Lung (tissue), 12 donors: ENCODE results near the gene HLX. TPM values are rescaled to one million over a fixed set of nuclear protein-coding genes. Genes with fewer than 3 reads are reported as not detected.

Experiments used
- ATAC-seq: fragments of 200-7000 bp; cut with Tn5 transposase; one replicate; pipeline ENCODE4 v1.9.1; 2020; ENCODE audit warnings: moderate number of reproducible peaks; ENCODE audit not compliant: insufficient read depth, low FRiP score
- DNase-seq, 3 donors: peaks; one replicate each; pipeline ENCODE4 v3.0.0-alpha.2; 2013 to 2017
- H3K27ac ChIP-seq, 2 donors: one replicate each; pipeline ENCODE4 v1.5.1; 2013; ENCODE audit warnings: mild to moderate bottlenecking in 2 of 2, moderate library complexity in 2 of 2, control low read depth in 1 of 2, inconsistent platforms in 1 of 2, low read depth in 1 of 2, low read length in 1 of 2
- H3K27me3 ChIP-seq, 3 donors: one replicate each; pipeline ENCODE4 v1.5.1; 2013; ENCODE audit warnings: low read length in 2 of 3; ENCODE audit not compliant: control insufficient read depth in 3 of 3, insufficient read depth in 3 of 3
- H3K36me3 ChIP-seq, 4 donors: one replicate each; pipeline ENCODE4 v1.5.1; 2013; ENCODE audit warnings: low read length in 4 of 4, mild to moderate bottlenecking in 1 of 4, moderate library complexity in 1 of 4; ENCODE audit not compliant: control insufficient read depth in 4 of 4, insufficient read depth in 4 of 4
- H3K4me1 ChIP-seq, 5 donors: one replicate each; pipeline ENCODE4 v1.5.1; 2013; ENCODE audit warnings: low read length in 5 of 5, mild to moderate bottlenecking in 2 of 5, moderate library complexity in 1 of 5; ENCODE audit not compliant: control insufficient read depth in 5 of 5, insufficient read depth in 5 of 5
- H3K4me3 ChIP-seq: one replicate; pipeline ENCODE4 v1.5.1; 2013; ENCODE audit warnings: mild to moderate bottlenecking, control low read depth, moderate library complexity
- H3K9ac ChIP-seq, 2 donors: one replicate each; pipeline ENCODE4 v1.5.1; 2013; ENCODE audit warnings: low read length in 2 of 2, control low read depth in 1 of 2; ENCODE audit not compliant: insufficient read depth in 1 of 2
- H3K9me3 ChIP-seq, 4 donors: one replicate each; pipeline ENCODE4 v1.5.1; 2013; ENCODE audit warnings: low read length in 3 of 4, mild to moderate bottlenecking in 1 of 4, moderate library complexity in 1 of 4; ENCODE audit not compliant: control insufficient read depth in 4 of 4, insufficient read depth in 3 of 4
- CTCF ChIP-seq: IDR thresholded peaks from 2 replicates; pipeline ENCODE4 v1.5.1; 2012; ENCODE audit warnings: mild to moderate bottlenecking; ENCODE audit errors: control extremely low read depth, extremely low read depth
- WGBS, 2 donors: extraction: QIAGEN DNeasy Blood & Tissue Kit; methylation state at CpG; one replicate each; pipeline ENCODE4 v1.1.7; 2013; 5-methylcytosine and 5-hydroxymethylcytosine counted together
- polyA plus RNA-seq, 2 donors: library from polyadenylated mRNA; stranded (reverse); fragments of 200-250 nt; gene quantifications; one replicate each; pipeline ENCODE4 v1.2.1, GENCODE V29; 2013
- total RNA-seq, 2 donors: library from RNA; depleted of rRNA in 1 of 2; stranded (reverse); fragments of >200 nt in 1 of 2; gene quantifications; one replicate each; pipeline ENCODE4 v1.2.1, GENCODE V29; 2014 to 2021
- donor health status: control.
- donor health status: control.
- donor health status: Bipolar disorder and iron deficiency.
- donor health status: healthy.
- donor health status: DM: yes; HTN: yes; CAD: no.

Gene HLX
- total and polyA plus RNA-seq, 4 donors: 14.8 to 36.7 (median 25.7) TPM

- no peak for DNase-seq
- no peak for TF ChIP-seq CTCF
- H3K27me3 ChIP-seq: peaks cover 0 to 91% (median 74%) of the 10 kb centered on the region in 3 donors
- 74 to 78% methylated on average over 1 of the region's 1 CpG for WGBS, 2 donors
- H3K4me1 ChIP-seq: peaks cover 0 to 13% (median 3%) of the 10 kb centered on the region in 5 donors
- H3K27ac ChIP-seq: no peak overlapping the region
- H3K9me3 ChIP-seq: peaks cover 0 to 27% (median 0%) of the 10 kb centered on the region in 4 donors
- peaks cover 0 to 14% (median 2%) of the 10 kb centered on the region in 4 donors for H3K36me3 ChIP-seq
- H3K4me3 ChIP-seq: no peak overlapping the region
- H3K9ac ChIP-seq: no peak overlapping the region
- ATAC-seq: no peak
Measured at GRCh38 chr1:220890602-220891001, 11.4 kb downstream of the HLX start.

- WGBS, 2 donors: 20 to 35% methylated on average over 47 of the region's 47 CpGs
- no peak overlapping the region for H3K9ac ChIP-seq
- H3K4me3 ChIP-seq: no peak overlapping the region
- peaks cover 0 to 91% (median 69%) of the 10 kb centered on the region in 3 donors for H3K27me3 ChIP-seq
- ATAC-seq (no peak), DNase-seq (peak in 1 of 3 donors; percentile 24)
- TF ChIP-seq CTCF: no peak
- H3K36me3 ChIP-seq: peaks cover 0 to 6% (median 0%) of the 10 kb centered on the region in 4 donors
- peaks cover 0 to 29% (median 0%) of the 10 kb centered on the region in 4 donors for H3K9me3 ChIP-seq
- H3K4me1 ChIP-seq: peaks cover 0 to 16% (median 3%) of the 10 kb centered on the region in 5 donors
- H3K27ac ChIP-seq: no peak overlapping the region
Measured at GRCh38 chr1:220891224-220892085, 12.2 kb downstream of the HLX start.

GRCh38 chr1:220892086-220892376 is 12.8 kb downstream of the HLX start:
- Histone ChIP-seq H3K9me3 (peaks cover 0 to 26% (median 0%) of the 10 kb centered on the region in 4 donors), H3K27me3 (peaks cover 0 to 90% (median 66%) of the 10 kb centered on the region in 3 donors), H3K4me3 (no peak overlapping the region), H3K9ac (no peak overlapping the region), H3K36me3 (peaks cover 0 to under 1% (median 0%) of the 10 kb centered on the region in 4 donors), H3K27ac (no peak overlapping the region), H3K4me1 (peaks cover 0 to 16% (median 3%) of the 10 kb centered on the region in 5 donors)
- peak in 1 of 3 donors; percentile 6 for DNase-seq
- TF ChIP-seq CTCF: no peak
- no peak for ATAC-seq
- 23 to 37% methylated on average over 16 of the region's 16 CpGs for WGBS, 2 donors
